GM19239 (cell line): ENCODE measurements around the gene HNRNPUL1.
"Not testable (repeated sequence)": the region's sequence is repeated elsewhere in the genome, so short reads cannot be mapped to it uniquely, and the experiment has no call there.

ENCODE experiments used
- DNase-seq: peaks from one replicate; pipeline ENCODE4 v3.0.0; 2011; ENCODE audit warnings: low spot score; ENCODE audit not compliant: insufficient read length
- FAIRE-seq: peaks from 2 replicates; lab custom pipeline; 2011; peaks lifted over from hg19 to GRCh38; lab: Jason Lieb, UNC

Gene HNRNPUL1

DNA sequence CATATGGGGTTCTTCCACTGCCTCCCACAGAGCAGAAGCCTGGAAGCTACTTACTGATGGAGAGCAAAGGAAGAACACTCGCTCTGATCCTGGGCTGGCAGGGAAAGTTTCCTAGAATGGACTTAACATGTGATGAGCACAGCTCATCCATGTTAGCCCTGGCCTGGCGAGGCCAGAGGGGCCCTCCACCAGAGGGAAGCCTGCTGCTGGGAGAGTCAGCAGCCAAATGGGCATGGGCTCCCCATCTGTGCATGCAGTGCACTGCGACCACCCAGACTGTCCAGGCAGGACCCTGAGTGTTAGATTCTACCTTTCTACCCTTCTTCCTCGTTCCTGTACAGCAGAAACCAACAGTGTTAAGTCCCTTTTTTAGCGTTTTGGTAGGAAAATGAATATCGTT lies 8.9 kb downstream of the HNRNPUL1 start:
- FAIRE-seq: no peak
- no peak for DNase-seq

DNA sequence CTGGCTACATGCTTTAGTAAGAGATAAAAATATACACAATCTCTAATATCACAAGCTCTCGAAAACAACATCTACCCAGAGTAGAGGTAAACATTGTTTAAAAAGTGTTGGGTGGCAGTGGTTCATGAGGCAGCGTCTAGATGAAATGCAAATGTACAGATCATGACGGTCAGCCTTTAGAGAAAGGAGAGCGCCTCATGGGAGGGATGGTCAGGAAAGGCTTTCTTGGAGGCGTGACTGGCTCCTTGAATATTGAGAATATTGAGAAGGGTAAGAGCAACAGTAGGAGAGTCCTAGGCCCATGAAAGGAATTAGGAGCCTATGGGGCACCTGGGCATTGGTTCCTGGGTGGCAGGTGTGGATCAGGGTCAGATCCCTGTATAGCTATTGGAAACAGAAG lies 10.6 kb downstream of the HNRNPUL1 start:
- FAIRE-seq (no peak), DNase-seq (no peak)

DNA sequence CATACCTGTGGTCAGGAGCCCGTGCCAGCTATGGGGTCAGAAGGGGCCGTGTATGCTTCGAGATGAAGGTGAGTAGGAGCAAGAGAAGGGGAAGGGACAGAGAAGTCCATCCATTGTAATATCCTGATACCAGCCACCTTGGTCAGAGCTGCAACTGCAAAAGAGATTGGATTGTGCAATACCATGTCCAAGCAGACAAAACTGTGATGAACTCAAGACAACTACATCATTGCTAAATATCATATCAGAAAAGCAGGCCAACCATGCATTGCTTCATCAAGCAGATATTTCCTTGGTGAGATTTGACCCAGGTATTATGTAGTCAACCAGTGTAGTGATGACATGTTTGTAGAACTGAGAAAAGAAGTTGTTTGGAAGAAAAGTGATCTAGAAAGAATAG lies 12.1 kb downstream of the HNRNPUL1 start:
- no peak for FAIRE-seq
- no peak for DNase-seq

DNA sequence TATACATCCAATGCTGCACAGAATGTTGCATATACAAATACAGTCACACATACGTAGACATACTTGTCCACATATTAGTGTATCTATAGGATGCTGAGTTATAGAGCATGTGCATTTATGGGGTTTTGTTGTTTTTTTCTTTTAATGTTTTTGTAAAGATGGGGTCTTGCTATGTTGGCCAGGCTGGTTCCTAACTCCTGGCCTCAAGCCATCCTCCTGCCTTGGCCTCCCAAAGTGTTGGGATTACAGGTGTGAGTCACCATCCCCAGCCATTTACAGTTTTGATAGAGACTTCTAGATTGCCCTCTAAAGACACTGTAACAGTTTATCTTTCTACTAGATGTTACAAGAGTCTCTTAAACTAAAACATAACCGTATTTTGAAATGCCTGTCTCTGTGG lies 14.3 kb downstream of the HNRNPUL1 start:
- DNase-seq: no peak
- FAIRE-seq: no peak

DNA sequence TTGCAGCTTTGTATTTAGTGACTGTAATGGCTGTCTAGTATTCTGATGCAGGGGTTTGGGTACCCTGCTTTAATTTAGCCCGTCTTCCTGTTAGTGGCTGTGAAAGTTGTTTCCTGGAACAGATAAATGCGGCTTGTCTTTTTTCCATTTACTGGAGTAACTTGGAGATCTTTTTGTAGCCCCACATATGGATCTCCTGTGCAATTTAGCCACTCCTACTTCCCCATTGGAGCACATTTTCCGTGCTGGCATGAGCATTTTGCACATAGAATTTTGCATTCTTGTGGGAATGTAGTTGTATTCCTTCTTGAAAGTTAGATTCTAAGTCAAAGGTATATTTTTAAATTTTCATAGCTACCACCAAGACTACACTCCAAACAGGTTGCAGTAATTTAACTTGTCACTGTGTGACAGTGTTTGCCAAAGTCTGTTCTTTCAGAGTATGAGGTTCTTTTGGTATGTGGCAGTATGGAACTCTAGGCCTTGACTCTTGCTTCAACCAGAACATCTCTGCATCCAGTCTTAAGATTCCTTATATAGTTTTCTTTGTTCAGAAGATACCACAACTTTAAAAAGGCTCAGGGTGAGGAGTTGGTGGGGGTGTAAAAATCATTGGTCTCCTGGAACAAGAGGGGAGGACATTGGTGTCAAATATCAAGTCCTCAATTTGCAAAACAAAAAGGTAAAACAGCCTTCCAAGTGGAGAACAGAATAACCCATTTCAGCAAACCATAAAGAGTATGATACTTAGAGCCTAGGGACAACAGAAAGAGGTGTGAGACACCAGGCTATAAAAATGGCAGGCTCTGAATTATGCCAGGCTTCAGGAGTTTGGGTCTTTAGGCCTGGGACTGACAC lies 24.7 kb downstream of the HNRNPUL1 start:
- no peak for FAIRE-seq
- no peak for DNase-seq

DNA sequence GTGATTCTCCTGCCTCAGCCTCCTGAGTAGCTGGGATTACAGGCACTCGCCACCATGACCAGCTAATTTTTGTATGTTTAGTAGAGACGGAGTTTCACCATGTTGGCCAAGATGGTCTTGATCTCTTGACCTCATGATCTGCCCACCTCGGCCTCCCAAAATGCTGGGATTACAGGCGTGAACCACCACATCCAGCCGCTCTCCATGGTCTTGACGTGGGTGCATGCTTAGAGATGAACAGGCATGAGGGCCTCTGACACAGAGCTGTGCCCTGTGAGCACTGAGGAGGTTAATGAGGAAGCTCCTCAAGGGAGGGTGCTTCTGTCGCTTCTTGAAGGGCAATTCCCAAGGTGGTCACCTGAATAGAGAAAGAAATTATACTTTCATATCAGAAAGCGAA lies 25.6 kb downstream of the HNRNPUL1 start:
- DNase-seq, FAIRE-seq: not testable (repeated sequence)

DNA sequence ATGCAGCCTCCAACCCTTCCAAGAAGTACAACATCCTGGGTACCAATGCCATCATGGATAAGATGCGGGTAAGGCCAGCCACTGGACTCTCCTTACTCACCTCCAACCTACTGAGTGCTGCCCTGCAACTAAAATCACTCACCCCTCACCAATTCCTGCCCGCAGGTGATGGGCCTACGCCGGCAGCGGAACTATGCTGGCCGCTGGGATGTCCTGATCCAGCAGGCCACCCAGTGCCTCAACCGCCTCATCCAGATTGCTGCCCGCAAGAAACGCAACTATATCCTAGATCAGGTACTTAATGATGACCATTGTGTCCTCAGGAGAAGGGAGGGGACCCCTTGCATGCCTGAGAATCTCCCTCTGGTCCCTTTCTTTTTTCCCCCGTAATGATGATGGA lies 30.2 kb downstream of the HNRNPUL1 start:
- no peak for DNase-seq
- no peak for FAIRE-seq

DNA sequence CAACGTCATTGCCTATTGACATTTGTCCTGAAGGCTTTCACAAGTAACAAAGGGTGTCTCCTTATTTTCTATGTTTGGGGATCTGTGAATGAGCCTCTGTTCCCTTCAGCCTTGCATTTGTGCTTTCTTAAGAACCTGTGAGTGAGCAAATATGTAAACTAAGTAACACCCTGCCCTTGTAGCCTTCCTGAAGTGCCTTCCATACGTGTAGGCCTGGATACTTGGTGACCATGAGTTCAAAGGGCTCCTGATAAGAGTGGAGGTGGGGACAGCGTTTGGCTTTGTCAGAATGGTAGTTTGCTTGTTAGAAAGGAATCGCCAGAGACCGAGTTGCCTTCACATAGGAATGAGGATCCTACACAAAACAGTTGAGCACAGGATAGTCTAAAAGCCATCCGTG lies 31.3 kb downstream of the HNRNPUL1 start:
- no peak for DNase-seq
- no peak for FAIRE-seq

DNA sequence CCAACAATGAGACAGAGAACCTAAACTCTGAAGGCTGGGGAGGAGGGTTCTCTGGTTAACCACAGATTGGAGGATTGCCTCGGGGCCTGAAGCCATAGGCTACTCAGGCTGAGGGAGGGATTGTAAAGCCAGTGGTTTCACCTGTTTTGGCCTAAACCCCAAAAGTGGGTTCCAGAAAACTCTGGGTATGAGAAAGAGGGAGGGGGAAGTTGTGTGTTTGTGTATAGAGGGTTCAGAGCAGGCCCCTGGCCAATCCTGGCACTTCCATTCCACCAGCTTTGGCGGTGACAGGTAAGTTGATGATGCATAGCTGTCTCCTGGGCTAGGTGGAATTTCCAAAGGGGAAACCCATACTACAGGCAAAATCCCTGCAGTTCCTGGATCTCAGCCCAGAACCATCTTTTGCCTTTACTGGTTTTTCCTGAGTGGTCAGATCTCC lies 32.3 kb downstream of the HNRNPUL1 start:
- FAIRE-seq (no peak), DNase-seq (no peak)

DNA sequence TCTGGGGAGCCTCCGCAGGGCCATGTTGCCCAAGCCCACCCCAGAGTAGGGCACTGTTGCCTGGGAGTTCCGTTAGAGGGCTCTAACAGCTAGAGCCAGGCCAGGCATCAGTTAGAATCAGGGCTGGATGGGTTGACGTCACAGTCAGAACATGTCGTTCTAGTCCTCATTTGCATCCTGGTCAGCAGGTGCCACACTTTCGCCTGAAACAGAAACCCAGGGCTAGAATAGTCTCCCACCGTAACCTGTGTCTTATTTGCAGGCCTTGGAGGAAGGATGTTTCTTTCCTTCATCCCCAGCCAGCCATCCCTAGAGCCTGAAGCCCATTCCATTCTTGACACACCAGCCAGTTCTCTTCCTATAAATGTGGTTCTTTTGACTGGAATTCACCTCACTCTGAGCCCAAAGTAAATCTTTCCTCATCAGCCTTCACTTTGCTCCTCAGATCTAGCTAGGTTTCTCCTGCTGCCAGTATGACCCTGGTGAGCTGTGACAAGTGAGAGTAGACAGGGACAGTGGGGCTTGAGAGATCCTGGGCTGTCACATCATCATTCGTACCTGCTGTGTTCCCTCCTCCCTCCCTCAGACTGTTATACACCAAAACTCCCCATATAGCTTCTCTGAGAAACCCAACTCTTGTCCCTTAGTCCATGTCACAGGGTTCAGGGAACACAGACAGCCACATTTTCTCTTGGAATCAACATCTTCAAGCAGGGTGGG lies 33.6 kb downstream of the HNRNPUL1 start:
- peak; percentile 89 for DNase-seq
- FAIRE-seq: peak; percentile 100

DNA sequence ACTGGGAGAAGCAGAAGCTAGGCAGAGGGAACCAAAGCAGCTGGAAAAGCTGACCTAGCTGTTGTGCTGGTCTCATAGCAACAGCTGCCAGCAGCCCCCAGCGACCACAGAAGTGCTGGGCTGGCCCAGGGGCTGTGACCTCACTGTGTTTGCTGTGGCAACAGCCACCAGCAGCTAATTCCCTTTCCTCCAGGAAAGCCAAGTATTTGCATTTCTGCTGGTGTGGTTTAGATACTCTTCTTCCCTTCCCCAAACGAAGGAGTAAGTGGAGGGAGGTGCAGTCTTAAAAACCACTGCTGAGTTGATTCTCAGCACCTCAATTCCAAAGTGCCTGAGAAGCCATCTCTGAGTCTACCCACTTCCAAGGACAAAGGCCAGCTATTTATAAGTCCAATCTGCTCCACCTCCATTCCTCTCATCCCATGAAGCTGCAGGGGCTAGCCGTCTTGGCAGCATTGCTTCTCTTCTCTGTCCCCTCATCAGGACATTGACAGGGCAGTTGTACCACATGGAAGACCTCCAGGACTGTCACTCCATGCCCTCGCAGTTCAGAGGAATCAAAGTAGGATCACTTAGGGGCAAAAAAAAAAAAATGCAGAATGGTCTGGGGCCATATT lies 34.3 kb downstream of the HNRNPUL1 start:
- no peak for DNase-seq
- no peak for FAIRE-seq

DNA sequence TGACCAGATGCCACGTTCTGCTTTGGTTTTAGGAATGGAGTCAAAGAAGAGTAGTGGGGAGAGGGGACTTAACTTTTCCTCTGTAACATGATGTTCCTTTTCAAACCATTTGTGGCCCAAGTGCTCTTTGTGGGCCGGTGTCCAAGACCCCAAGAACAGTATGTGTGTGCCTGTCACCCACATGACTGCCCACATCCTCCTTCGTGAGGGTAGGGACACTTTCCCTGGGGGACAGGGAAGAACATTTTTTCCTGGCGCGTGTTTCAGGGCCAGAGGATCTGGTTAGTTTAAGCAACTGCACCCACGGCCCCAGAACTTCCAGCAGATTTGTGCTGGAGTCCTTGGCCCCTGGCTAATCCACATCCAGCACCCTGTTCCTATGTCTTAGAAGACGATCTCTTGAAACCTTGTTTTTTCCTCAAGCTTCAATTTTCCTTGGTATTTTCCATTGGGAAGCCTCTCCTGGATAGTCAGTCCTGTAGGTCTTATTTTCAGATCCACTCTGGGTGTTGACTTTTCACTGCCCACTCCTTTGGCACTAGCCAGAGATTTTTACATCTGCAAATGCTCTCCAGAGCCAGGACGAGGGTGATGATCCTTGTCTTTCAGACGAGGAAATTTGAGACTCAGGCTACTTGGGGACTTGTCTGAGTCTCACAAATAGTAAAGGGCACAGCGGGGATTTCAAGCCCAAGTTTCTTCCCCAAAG lies 35.0 kb downstream of the HNRNPUL1 start:
- FAIRE-seq (peak; percentile 4), DNase-seq (no peak)

DNA sequence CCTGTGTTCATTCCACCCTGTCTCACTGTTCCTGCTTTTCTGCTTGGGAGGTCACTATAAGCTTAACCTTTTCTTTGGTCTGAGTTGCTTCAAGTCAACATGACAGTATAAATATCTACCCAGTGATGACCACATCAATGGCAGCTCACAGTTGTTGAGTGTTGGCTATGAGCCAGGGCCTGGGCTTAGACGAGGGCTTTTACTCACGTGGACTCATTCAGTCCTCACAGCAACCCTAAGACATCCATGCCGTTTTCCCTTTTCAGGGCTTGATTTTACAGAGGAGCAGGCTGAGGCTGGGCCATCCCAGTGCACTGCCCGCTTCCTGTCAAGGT lies 35.5 kb downstream of the HNRNPUL1 start:
- no peak for DNase-seq
- FAIRE-seq: no peak

DNA sequence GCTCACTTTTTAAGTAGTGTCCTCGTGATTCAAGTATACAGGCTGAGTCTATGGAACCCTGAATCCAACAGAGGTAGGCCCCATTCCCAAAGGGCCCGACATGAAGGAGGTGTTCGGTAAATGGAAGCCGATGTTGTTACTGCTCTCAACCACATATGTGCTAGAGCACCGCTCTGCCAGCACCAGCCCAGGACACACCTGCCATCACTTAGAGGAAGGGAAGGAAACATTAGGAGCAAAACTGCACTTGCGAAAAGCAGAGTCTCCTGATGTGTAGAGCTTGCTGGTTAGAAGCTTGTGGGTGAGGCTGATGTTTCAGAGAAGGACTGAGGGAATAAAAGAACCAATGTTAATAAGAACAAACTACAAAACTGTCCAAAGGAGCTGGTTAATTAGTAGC lies 36.4 kb downstream of the HNRNPUL1 start:
- DNase-seq (no peak), FAIRE-seq (peak; percentile 14)

DNA sequence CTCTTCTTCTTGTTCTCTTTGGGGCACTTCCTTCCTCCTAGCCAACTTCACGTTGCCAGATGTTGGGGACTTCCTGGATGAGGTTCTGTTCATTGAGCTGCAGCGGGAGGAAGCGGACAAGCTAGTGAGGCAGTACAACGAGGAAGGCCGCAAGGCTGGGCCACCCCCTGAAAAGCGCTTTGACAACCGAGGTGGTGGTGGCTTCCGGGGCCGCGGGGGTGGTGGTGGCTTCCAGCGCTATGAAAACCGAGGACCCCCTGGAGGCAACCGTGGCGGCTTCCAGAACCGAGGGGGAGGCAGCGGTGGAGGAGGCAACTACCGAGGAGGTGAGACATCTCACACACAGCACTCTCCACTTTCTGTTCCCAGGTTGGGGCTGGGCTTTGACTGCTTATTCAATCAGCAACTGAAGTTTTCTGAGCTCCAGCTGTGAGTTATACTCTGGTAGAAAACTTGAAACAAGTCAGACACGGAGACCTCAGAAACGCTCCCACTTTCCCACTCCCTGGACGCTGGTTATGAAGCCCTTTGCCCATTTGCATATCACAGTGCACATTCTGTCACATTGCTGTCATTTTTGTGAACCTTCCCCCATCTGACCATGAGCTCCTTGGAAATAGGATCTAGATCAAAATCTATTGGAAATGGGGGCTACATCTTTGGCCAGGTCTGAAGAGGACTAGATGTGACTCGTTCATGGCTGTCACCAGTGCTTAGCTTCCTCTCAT lies 38.6 kb downstream of the HNRNPUL1 start:
- FAIRE-seq (peak; percentile 96), DNase-seq (no peak)

DNA sequence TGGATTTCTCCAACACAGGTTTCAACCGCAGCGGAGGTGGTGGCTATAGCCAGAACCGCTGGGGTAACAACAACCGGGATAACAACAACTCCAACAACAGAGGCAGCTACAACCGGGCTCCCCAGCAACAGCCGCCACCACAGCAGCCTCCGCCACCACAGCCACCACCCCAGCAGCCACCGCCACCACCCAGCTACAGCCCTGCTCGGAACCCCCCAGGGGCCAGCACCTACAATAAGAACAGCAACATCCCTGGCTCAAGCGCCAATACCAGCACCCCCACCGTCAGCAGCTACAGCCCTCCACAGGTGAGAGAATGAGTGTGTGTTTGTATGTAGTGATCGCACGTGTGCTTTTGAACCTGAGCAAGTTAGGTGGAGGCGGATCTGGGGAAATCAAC lies 39.8 kb downstream of the HNRNPUL1 start:
- no peak for DNase-seq
- FAIRE-seq: no peak

DNA sequence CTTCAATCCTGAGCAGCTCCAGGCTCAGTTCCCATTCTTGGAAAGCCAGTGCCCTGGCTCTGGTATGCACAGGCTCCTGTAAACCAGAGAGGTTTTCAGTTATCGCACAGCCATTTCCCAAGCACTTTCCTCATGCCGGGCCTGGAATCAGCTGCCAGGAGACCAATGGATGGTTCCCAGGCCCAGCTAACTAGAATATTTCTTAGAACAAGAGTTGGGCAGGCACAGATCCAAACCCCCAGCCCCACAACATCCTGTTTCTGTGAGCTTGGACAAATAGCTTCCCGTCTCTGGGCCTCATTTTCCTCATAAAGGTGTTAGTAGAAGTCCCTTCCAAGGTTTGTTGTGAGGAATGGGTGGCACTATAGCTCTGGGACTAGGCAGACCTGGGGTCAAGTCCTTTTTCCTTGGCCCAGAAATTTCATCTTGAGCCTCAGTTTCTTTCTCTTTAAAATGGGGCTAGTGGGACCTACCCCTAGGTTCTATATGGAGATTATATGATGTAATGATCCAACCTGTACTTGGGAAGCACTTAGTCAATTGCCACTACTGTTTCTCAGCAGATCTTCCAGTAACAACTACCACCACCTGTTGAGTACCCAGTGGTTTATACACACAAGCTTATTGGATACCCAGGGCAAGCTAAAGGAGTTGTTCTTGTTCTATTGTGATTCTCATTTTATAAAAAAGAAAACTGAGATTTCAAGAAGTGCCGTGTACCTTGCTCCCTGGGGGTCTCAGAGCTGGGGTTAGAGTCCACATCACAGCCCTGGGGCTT lies 40.7 kb downstream of the HNRNPUL1 start:
- DNase-seq (no peak), FAIRE-seq (no peak)

DNA sequence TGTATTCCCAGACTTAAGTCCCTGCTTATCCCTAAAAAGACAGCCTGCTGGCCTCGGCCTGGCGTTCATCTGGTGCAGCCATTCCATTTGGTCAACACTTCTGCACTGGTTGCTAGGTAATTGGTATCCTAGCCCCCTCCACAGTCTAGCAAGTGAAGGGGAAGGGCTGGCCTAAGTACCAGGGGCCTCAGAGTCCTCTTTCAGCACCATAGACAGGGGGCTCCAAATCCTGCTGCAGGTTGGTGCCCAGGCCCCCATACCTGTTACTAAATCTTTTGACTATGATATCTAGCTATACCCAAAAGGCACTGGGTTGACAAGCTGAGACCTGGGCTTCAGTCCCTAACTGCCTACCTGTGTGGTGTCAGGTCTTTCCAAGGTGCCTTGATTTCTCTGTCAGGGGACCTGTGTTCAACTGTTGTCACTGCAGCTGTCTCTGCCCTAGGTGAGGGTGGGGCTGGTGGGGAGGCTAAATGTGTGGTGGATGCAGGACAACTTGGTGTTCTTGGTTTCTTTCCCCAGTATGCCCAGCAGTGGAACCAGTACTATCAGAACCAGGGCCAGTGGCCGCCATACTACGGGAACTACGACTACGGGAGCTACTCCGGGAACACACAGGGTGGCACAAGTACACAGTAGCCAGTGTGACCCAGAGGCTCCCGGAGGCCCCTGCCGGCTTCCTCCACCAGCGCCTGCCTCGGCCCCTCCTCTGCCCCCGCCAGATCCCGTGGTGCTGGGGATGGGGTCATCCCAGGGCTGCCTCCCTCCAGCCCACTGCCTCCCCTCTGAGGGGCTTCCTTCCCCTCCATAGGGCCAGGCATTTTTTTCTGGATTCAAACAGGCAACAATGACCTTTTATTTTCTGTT lies 42.0 kb downstream of the HNRNPUL1 start:
- no peak for DNase-seq
- FAIRE-seq: no peak
